Neural progenitor cell (in vitro differentiated cells): ENCODE measurements around the gene AGAP5. TPM values are rescaled to one million over a fixed set of nuclear protein-coding genes. Genes with fewer than 3 reads are reported as not detected.

Source experiments
- DNase-seq: peaks from one replicate; pipeline ENCODE4 v3.0.0-alpha.2; 2016; ENCODE audit warnings: low spot score
- H2AFZ ChIP-seq: fragments of 200-600 bp; sonication (generic); replicated peaks from 2 replicates; pipeline ENCODE4 v1.6.1; 2016; ENCODE audit warnings: antibody characterized with exemption
- H3F3A ChIP-seq: fragments of 200-600 bp; sonication (generic); 2 replicates; pipeline ENCODE4 v1.6.1; 2016; ENCODE audit warnings: antibody characterized with exemption, low read depth
- H3K27ac ChIP-seq: fragments of 200-600 bp; sonication (generic); 2 replicates; pipeline ENCODE4 v1.5.1; 2016; ENCODE audit warnings: mild to moderate bottlenecking
- H3K27me3 ChIP-seq: fragments of 200-600 bp; sonication (generic); 2 replicates; pipeline ENCODE4 v1.6.1; 2016; ENCODE audit warnings: mild to moderate bottlenecking, moderate library complexity
- H3K36me3 ChIP-seq: fragments of 200-600 bp; sonication (generic); 2 replicates; pipeline ENCODE4 v1.5.1; 2016
- H3K4me1 ChIP-seq: fragments of 200-600 bp; sonication (generic); 2 replicates; pipeline ENCODE4 v1.6.1; 2016; ENCODE audit warnings: mixed run types
- H3K4me2 ChIP-seq: fragments of 200-600 bp; sonication (generic); 2 replicates; pipeline ENCODE4 v1.6.1; 2016
- H3K4me3 ChIP-seq: fragments of 200-600 bp; sonication (generic); 2 replicates; pipeline ENCODE4 v1.5.1; 2016
- H3K79me2 ChIP-seq: fragments of 200-600 bp; sonication (generic); 2 replicates; pipeline ENCODE4 v1.6.1; 2016; ENCODE audit warnings: low read depth
- H3K9ac ChIP-seq: fragments of 200-600 bp; sonication (generic); 2 replicates; pipeline ENCODE4 v1.6.1; 2016
- H3K9me3 ChIP-seq: fragments of 200-600 bp; sonication (generic); 2 replicates; pipeline ENCODE4 v1.5.1; 2016; ENCODE audit warnings: low read depth
- H4K20me1 ChIP-seq: fragments of 200-600 bp; sonication (generic); 2 replicates; pipeline ENCODE4 v1.6.1; 2016; ENCODE audit warnings: low read depth
- H3K27ac Mint-ChIP-seq: 3 replicates; pipeline ENCODE4 v1.8.0; 2021; ENCODE audit warnings: mixed read lengths
- H3K27me3 Mint-ChIP-seq: 2 replicates; pipeline ENCODE4 v1.8.0; 2022; ENCODE audit warnings: low read depth, mild to moderate bottlenecking, inconsistent platforms, moderate library complexity, mixed read lengths; ENCODE audit not compliant: insufficient read depth
- H3K36me3 Mint-ChIP-seq: 3 replicates; pipeline ENCODE4 v1.8.0; 2021; ENCODE audit warnings: mixed read lengths
- H3K4me1 Mint-ChIP-seq: 3 replicates; pipeline ENCODE4 v1.8.0; 2021; ENCODE audit warnings: mixed read lengths
- H3K4me3 Mint-ChIP-seq: 3 replicates; pipeline ENCODE4 v1.8.0; 2021; ENCODE audit warnings: mild to moderate bottlenecking, moderate library complexity, mixed read lengths
- H3K9me3 Mint-ChIP-seq: 3 replicates; pipeline ENCODE4 v1.8.0; 2020; ENCODE audit warnings: mixed read lengths
- CTCF ChIP-seq: fragments of 200-600 bp; sonication (generic); IDR thresholded peaks from 2 replicates; pipeline ENCODE4 v1.5.1; 2017; ENCODE audit warnings: antibody characterized with exemption, mild to moderate bottlenecking
- EZH2 ChIP-seq: fragments of 200-600 bp; sonication (generic); IDR thresholded peaks from 2 replicates; pipeline ENCODE4 v1.6.1; 2017; ENCODE audit warnings: antibody characterized with exemption, mild to moderate bottlenecking, moderate library complexity
- EZH2phosphoT487 ChIP-seq: fragments of 200-600 bp; sonication (generic); IDR thresholded peaks from 2 replicates; pipeline ENCODE4 v1.6.1; 2017; ENCODE audit warnings: antibody characterized with exemption
- total RNA-seq: library from RNA; depleted of rRNA; stranded (reverse); fragments of >200 nt; gene quantifications from 2 replicates; pipeline ENCODE4 v1.2.3, GENCODE V29; 2015; ENCODE audit warnings: low replicate concordance

Gene AGAP5
- total RNA-seq, 1 donor from 2014 or later, result 9.4 TPM

DNA sequence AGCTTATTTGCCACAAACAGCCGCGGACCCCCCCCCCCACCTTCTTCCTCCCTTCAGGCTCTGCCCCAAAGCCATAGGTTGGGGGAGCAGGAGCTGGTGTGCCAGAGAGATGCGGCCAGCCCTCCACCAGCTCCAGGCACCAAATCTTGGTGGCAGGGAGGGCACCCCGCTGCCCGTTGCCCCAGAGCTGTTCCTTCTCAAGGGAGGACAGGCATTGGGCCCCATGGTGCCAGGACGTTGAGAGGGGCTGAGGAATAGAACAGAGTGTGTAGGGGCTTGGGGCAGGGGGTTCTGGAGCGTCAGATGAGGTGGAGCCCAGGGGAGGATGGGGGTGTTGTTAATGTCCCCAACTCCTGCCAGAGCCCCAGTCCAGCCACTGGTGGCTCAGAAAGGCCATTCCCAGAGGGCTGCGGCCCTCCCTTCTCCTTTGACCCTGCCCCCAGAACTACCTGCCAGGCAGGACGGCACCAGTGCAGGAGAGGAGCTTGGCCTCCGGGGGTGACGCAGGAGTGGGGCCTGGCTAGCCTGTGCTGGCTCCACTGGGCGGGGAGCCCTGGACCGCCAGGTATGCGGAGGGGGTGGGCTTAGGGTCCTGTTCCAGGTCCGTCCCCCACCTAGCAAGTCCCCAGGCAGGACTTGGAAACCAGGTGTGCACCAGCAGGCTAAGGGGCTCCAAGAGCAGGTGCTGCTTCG, 36.3 kb upstream of the AGAP5 start:
- no peak overlapping the region for H3K27ac Mint-ChIP-seq

GRCh38 chr10:73732931-73733623, 35.2 kb upstream of the AGAP5 start:
- H3K4me3 ChIP-seq, result no peak overlapping the region
- H3K27me3 Mint-ChIP-seq, result peaks cover 3% of the 10 kb centered on the region
- H3K27ac Mint-ChIP-seq, result no peak overlapping the region
- TF ChIP-seq EZH2phosphoT487, result no peak
- TF ChIP-seq EZH2, result no peak
- no peak for TF ChIP-seq CTCF
- H3K27ac ChIP-seq, result no peak overlapping the region
- peaks cover 11% of the 10 kb centered on the region for H3K4me1 Mint-ChIP-seq
- no peaks in the 10 kb centered on the region for H3K4me1 ChIP-seq
- H2AFZ ChIP-seq, result no peak overlapping the region
- no peak overlapping the region for H3K9ac ChIP-seq
- no peaks in the 10 kb centered on the region for H3K9me3 ChIP-seq
- H3K4me2 ChIP-seq, result no peak overlapping the region
- H4K20me1 ChIP-seq, result no peaks in the 10 kb centered on the region
- DNase-seq, result no peak
- H3K79me2 ChIP-seq, result peaks cover 46% of the 10 kb centered on the region
- H3F3A ChIP-seq, result peaks cover 16% of the 10 kb centered on the region
- no peaks in the 10 kb centered on the region for H3K9me3 Mint-ChIP-seq
- H3K36me3 Mint-ChIP-seq, result peaks cover 5% of the 10 kb centered on the region
- no peaks in the 10 kb centered on the region for H3K27me3 ChIP-seq
- no peak overlapping the region for H3K4me3 Mint-ChIP-seq
- no peaks in the 10 kb centered on the region for H3K36me3 ChIP-seq

More for the DNA sequence above, 36.3 kb upstream of the AGAP5 start:
- no peaks in the 10 kb centered on the region for H3K9me3 Mint-ChIP-seq
- no peak for DNase-seq
- TF ChIP-seq EZH2phosphoT487, result no peak
- no peaks in the 10 kb centered on the region for H3K36me3 ChIP-seq
- H3K9me3 ChIP-seq, result no peaks in the 10 kb centered on the region
- no peak overlapping the region for H2AFZ ChIP-seq
- no peak overlapping the region for H3K9ac ChIP-seq
- peaks cover 8% of the 10 kb centered on the region for H3F3A ChIP-seq
- no peak overlapping the region for H3K27ac ChIP-seq
- H3K27me3 Mint-ChIP-seq, result peaks cover 3% of the 10 kb centered on the region
- peaks cover 5% of the 10 kb centered on the region for H3K36me3 Mint-ChIP-seq
- no peak overlapping the region for H3K4me2 ChIP-seq
- H3K4me1 Mint-ChIP-seq, result peaks cover 11% of the 10 kb centered on the region
- no peak overlapping the region for H3K4me3 Mint-ChIP-seq
- no peak overlapping the region for H3K4me3 ChIP-seq
- H3K4me1 ChIP-seq, result no peaks in the 10 kb centered on the region
- no peaks in the 10 kb centered on the region for H4K20me1 ChIP-seq
- H3K27me3 ChIP-seq, result no peaks in the 10 kb centered on the region
- peaks cover 35% of the 10 kb centered on the region for H3K79me2 ChIP-seq

- no peak overlapping the region for H3K4me2 ChIP-seq
- H3K9ac ChIP-seq, result no peak overlapping the region
- Mint-ChIP-seq H3K4me1 (peaks cover 11% of the 10 kb centered on the region), H3K4me3 (peak overlapping the region; percentile 67), H3K36me3 (peaks cover 5% of the 10 kb centered on the region), H3K27ac (no peak overlapping the region), H3K9me3 (no peaks in the 10 kb centered on the region), H3K27me3 (peaks cover 3% of the 10 kb centered on the region)
- DNase-seq, result no peak
- H3K79me2 ChIP-seq, result peaks cover 46% of the 10 kb centered on the region
- H3K36me3 ChIP-seq, result no peaks in the 10 kb centered on the region
- H4K20me1 ChIP-seq, result no peaks in the 10 kb centered on the region
- no peak for TF ChIP-seq EZH2
- TF ChIP-seq EZH2phosphoT487, result no peak
- no peak for TF ChIP-seq CTCF
- no peaks in the 10 kb centered on the region for H3K4me1 ChIP-seq
- no peak overlapping the region for H3K27ac ChIP-seq
- H3K27me3 ChIP-seq, result no peaks in the 10 kb centered on the region
- H3K9me3 ChIP-seq, result no peaks in the 10 kb centered on the region
- no peak overlapping the region for H2AFZ ChIP-seq
- H3F3A ChIP-seq, result peaks cover 17% of the 10 kb centered on the region
- no peak overlapping the region for H3K4me3 ChIP-seq
Observed at GRCh38 chr10:73732426-73732825, 34.5 kb upstream of the AGAP5 start.
